NCI-H460 (cell line): Measurements from ENCODE around the gene LACTBL1. TPM values are rescaled to one million over a fixed set of nuclear protein-coding genes. Genes with fewer than 3 reads are reported as not detected.
"Not testable (repeated sequence)": the region's sequence is repeated elsewhere in the genome, so short reads cannot be mapped to it uniquely, and the experiment has no call there.

Experiments
- DNase-seq: peaks from one replicate; pipeline ENCODE4 v3.0.0-alpha.2; 2016; ENCODE audit warnings: low read depth; ENCODE audit errors: extremely low read depth
- total RNA-seq: library from RNA; depleted of rRNA; stranded (reverse); fragments of >200 nt; shearing (Covaris generic); gene quantifications from 2 replicates; pipeline ENCODE4 v1.2.3, GENCODE V29; 2014

The LACTBL1 gene
- total RNA-seq, 1 experiment from 2014 or later, result not detected

DNA sequence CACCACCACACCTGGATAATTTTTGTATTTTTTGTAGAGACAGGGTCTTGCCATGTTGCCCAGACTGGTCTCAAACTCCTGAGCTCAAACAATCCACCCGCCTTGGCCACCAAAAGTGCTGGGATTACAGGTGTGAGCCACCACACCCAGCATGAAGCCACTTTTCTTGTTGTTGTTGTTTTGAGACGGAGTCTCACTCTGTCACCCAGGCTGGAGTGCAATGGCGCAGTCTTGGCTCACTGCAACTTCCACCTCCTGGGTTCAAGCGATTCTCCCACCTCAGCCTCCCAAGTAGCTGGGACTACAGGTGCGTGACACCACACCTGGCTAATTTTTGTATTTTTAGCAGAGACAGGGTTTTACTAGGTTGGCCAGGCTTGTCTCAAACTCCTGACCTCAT, 27.5 kb downstream of the LACTBL1 start:
- DNase-seq, result not testable (repeated sequence)

DNA sequence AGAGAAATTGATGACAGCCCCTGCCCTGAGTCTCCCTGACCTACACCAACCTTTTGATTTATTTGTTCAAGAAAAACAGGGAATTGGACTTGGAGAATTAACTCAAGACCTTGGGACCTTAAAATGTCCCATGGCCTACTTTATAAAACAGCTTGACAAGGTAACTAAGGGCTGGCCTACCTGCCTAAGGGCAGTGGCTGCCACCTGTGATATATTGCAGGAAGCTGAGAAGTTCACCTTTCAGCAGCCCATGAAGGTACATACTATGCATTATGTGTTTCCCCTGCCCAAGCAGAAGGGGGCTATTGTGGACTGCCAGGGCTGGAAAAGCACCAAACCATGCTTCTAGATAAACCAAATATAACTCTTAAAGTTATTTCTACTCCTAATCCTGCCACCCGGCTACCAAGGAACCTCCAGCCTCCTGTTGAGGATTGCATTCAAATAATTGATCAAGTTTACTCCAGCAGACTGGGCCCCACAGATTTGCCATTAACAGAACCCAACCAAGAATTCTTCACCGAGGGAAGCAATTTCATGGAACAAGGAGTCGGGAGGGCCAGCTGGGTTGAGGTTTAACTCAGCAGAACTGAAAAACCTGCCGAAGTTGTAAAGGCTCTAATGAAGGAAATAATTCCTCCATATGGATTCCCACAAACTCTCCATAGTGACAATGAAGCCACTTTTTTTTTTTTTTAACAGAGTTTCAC, 28.2 kb downstream of the LACTBL1 start:
- DNase-seq, result no peak

DNA sequence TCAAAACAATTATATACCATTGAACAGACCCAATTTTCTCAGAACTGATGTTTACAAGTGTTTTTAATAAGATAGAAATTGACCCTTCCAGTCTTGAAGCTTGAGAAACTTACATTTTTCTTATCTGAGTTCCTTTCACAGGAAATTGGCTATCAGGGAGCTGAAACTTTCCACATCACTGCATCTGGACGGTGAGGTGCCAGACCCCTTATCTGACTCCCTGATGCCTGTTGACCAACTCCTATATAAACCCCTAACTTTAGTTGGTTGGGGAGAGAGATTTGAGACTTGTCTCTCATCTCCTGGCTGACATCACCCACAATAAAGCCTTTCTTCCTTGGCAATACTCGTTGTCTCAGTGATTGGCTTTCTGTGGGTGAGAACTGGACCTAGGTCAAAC, 31.4 kb downstream of the LACTBL1 start:
- no peak for DNase-seq

DNA sequence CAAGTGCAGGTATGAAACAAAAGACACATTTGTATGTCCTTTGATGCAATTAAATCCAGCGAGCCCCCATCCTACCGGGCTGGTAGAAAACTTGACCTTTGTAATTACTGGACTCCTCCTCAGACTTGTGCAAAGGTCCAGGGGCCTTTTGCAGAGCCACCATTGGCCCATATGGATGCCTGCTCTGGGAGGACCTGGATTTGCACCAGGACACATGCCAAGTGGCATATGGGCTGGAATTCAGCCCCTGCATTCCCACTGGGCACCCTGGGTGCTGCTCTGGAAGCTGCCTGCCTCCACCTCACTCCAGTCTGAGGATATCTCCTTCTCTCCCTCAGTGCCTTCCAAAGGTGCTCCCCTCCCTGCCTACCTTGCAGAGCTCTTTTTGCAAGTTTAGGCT, 36.0 kb downstream of the LACTBL1 start:
- DNase-seq, result no peak

DNA sequence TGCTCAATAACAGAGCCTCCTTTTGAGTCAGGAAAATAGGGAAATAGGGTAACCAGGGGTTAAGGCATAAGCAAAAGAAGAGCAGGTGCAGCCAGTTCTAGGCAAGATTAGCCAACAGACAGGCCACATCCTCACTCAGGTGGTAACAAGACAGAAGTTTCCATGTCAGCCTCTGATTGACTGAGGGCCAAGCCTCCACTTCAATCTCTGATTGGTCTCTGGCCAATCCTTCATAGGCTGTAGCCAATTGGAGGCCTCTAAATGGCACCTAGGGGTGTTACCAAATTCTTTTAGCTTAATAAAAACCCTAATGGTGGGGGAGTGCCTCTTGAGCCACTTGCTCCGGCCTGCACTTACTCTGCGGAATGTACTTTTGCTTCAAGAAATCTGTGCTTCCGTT, 37.2 kb downstream of the LACTBL1 start:
- no peak for DNase-seq

DNA sequence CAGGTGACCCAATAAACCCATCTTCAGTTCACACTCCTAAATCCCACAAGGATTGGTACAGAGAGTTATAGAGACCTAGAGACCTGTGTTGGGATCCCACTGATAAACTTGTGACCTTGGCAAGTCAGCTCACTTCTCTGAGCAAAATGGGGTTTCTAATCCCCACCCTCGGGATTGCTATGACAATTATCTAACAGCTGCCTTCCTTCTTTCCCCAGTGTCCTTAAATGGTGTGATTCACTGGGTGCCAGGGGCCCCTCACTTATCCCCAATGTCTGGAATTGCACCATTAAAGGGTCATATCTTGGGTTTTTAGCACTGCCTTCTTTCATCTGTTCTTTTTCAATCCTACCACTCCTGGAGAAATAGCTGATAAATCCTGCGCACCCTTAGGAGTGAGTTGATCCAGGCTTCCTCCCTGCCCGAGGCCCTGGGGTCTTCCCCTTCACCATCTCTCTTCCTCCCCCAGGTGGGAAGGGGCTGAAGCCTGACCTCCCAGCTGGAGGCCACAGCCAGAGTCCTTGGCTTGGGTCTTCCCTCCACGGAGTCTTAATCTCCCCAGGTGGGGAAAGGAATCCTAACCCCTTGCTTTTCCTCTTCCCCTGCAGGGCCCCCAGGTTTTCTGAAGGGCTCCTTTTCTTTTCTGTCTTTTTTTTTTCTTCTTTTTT, 39.7 kb downstream of the LACTBL1 start:
- no peak for DNase-seq

DNA sequence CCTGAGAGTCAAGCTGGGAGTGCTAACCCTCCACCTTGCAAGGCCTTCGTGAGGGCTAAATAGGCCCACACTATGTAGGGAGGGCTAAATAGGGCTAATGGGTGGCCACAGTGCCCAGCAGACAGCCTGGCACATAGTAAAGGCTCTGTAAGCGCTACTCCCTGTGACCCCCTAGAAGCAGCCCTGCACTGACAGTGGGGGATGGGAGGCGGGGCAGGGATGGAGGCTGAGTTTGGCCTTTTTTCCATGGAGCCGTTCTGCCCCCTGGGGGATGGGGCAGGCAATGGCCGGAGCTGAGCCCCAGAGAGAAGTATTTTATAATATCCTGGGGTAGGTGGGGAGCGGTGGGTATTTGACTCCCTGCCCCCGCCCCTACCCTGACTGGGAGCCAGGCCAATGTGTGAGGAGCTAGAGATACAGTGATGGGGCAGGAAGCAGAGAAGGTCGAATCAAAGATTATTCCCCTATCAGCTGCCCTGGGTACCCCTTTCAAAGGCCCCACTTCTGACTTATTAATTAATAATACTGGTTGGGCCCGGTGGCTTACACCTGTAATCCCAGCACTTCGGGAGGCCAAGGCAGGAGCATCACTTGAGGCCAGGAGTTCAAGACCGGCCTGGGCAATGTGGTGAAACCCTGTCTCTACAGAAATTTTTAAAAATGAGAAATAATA, 42.3 kb downstream of the LACTBL1 start:
- peak; percentile 38 for DNase-seq

DNA sequence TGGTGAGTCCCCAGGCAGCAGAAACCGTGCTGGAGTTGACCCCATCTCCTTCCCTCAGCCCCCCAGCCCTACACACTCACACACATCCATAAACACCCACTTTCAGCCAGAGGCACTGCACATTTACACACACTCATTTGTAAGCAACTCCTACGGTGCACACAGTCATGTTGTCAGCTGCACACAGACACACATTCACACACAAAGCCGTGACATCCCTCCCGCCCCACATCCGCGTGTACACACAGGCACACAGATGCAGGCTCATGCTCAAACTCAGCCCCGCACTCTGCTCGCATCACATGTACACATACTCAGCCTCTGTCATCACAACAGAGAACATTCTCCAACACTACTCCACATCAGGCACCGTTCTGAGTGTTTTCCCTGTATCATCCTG, 47.6 kb downstream of the LACTBL1 start:
- DNase-seq, result no peak

DNA sequence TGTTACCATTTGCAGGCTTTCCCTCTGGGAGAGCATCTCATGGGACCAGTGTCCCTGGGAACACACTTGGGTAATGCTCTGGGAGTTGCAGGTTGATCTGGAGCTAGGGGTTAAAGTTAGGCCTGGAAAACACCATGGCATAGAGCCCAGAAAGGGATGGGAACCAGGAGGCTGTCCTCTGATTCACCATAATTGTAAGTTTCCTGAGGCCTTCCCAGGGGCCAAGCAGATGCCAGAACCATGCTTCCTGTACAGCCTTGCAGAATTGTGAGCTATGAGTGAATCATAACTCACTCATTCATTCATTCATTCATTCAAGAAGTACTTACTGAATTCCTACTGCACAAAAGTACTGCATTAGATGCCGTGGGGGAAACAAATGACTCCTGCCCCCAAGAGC, 50.0 kb downstream of the LACTBL1 start:
- DNase-seq, result no peak

DNA sequence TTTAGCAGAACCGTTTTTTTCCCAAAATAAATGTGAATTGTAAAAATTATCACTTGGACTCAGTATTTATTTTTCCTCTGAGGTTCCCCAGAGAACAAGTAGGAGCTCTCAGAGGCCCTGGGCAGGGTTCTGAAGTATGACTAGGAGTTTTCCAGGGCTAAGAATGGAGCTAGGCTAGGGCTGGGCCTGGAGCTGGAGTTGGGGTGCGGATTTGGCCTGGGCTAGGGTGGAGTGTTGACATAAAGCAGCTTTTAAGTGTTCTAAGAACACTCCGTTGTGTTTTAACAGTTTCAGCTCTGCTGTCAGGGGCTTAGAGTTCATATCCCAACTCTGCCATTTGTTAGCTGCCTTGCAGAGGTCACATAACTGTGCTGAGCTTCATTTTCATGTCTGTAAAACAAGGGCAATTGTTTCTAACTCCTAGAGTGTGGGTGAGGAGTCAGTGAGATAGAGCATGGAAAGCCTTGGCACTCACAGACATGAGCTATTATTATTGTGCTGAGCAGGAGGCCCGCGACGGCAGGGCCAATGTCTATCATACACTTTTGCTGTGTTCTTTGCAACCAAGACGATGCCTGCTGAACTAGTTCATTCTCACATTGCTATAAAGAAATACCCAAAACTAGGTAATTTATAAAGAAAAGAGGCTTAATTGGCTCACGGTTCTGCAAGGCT, 51.1 kb downstream of the LACTBL1 start:
- no peak for DNase-seq

DNA sequence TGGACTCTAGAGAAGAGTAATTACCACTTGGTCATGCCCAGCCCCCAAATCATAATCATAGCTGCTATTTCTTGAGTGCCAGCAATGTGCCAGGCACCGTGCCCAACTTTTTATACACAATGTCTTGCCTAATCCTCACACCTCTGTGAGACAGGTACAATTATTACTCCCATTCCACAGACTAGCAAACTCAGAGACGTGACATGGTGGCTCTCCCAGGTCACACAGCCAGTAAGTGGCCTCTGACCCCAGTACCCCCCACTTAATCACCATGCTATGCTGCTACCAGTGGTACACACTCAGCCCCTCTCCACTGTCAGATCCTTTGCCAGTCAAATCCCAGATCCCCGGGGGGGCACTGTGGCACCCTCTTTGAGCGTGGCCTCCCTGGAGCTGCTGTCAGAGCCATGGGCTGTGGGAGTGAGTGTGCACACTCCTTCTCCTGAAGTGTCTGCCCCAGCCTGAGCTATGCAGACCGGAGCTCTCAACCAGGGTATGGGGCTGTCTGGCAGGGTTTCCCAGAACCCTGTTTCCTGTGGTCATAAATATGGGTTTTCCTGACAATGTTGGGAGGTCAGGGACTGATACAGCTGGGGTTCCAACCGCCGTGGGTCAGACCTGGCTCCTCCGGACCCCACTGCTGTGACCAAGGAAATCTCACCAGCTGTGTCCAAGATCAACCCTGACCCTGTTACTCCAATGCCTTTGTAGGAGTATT, 51.8 kb downstream of the LACTBL1 start:
- DNase-seq, result no peak

DNA sequence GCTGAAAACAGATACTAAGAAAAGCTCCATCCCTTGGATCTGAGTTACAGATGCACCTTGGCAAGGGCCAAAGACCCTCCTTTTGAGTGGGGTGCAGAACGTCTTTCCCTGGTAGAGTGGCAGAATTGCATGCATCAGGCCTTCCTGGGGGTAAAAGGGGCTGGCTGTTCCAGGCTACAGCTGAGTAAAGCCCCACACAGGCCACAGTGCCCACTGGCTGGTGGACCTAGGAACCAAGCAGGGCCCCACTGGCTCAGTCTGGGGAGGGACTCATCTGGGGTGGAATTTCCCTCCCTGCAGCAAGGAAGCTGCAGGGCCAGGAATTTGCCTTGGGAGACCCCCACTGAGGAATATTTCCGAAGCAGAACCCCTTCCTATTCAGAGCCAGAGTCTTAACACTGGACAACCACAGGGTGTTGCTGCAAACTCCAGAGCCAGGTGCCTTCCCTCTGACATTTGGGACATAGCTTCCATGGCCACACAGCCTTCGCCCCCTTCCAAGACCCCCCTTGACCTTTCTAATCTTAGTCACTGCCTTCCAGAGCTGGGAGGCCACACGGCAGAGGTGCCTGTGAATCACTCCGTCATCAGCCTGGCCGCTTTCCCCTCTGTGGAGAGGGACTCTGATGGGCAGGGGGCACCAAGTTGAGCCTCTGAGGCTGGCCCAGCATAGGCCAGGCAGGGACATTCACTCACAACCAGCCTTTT, 52.5 kb downstream of the LACTBL1 start:
- DNase-seq, result no peak

DNA sequence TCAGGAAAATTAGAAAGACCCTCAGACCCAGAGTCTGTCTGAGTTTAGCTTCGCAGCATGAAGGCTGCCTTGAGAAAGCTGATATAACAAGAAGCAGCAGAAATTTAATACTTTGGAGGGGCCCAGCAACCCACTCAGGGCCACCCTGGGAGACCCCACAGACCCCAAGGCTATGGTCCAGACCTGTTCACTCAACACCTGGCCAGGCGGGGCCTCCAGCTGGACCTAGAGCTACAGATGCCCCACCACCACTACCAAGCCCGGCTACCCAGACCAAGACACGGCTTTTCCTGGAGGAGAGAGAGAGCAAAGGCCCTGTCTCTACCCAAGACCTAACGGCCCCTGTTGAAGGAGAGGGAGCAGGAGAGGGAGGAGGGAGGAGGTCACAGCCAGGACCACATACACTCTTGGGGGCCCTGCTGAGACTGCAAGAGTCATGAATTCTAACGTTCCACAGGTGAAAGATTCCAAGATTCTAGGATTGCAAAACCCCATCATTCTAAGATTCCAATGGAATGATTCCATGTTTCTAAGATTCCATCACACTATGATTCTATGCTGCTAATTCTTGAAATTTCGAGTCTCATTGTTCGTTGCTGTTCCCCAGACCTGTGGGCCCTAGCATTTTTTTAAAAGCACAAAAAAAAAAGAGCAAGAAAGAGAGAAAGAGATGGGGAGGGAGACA, 53.2 kb downstream of the LACTBL1 start:
- no peak for DNase-seq

DNA sequence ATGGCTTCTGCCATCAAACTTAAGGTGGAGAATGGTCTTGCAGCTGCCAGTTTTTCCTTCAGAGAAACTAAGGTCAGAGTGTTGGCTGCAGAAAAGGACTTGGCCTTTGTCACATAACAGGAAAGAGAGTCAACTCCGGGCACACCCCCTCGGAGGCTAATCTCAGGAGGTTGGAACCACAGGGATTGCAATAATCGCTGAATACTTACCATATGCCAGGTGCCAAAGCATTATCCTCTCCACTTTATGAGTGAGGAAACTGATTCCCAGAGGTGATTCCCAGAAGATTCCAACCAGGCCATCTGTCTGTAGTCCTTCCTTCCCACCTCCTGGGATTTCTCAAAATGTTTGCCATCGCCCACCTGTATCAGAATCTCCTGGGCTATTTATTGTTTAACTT, 54.0 kb downstream of the LACTBL1 start:
- DNase-seq, result no peak

DNA sequence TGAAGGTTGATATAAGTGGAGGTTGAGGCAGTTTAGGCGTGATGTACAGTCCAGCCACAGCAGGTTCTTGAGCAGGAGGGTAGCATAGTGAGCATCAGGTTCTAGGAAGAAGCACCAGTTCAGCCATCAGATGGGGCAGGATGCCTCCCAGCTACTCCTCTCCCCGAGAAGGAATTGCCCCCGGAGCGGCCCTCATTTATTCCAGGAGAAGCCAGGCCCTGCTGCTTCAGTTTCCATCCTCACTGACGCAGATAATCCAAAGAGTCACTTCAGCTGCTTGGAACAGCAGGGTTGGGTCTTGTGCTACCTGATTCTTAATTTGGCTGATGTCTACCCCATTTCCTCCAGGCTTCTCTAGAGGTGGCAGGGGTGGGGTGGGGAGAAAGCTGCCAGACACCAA, 54.7 kb downstream of the LACTBL1 start:
- DNase-seq, result no peak

DNA sequence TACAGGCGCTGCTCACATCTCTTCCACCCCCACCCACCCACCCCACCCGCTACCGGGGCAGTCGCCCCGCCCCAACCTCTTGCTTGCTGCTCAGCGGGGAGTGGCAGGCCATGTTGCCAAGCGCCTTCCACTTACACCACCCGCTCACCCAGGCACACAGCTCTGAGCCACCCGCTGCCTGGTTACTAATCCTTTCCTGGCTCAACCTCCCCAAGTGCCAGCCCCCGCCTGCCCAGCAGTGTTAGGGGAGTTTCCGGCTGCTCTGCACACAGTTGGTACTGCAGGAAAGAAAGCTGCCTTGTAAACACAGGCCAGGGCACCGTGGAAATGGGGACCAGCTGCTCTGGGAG, 56.2 kb downstream of the LACTBL1 start:
- no peak for DNase-seq

DNA sequence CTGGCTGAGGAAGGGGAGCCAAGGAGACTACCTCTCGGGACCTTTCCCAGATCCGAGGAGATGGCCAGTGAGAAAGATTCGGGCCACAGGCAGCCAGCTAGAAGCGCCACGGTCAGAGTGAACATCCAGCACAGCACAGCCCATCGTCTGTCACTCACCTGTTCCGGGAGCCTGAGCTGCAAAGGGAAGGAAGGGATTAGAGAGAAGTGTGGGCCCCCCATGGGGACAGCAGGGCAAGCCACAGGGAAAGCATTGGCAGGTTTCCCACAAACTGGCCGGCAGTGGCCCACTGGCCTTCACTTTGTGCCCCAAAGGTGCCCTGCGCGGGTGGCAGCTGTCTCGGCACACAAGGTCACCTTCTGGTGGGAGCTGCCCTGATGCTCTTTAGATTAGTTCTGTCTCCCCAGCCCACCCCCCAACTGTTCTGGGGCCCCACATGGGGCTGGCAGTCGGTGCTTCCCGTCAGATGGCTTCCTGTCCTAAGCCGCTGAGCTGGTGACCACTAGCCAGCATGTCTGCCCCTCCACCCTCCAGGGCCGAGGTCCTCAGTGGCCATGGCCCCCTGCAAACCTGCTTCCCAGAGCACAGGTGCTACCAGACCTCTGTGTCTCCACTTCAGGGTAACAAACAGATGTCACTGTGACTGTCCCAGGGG, 56.7 kb downstream of the LACTBL1 start:
- no peak for DNase-seq

DNA sequence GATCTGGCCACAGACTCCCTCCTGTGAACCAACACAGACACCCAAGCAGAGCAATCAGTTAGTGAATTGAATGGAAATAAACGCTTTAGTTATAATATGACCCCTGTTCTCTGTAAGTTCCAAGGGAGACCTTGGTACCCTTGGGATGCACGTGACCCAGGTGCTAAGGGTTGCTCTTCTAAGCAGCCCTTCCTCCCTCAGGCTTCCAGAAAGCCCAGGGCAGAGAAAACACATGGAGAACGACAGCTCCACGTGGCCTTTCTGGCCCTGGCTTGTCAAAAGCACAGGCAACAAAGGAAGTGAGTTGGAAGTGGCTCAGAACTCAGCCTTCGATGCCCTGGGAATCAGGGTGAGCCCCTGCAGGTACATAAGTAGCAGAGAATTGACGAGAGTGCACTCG, 57.4 kb downstream of the LACTBL1 start:
- no peak for DNase-seq

DNA sequence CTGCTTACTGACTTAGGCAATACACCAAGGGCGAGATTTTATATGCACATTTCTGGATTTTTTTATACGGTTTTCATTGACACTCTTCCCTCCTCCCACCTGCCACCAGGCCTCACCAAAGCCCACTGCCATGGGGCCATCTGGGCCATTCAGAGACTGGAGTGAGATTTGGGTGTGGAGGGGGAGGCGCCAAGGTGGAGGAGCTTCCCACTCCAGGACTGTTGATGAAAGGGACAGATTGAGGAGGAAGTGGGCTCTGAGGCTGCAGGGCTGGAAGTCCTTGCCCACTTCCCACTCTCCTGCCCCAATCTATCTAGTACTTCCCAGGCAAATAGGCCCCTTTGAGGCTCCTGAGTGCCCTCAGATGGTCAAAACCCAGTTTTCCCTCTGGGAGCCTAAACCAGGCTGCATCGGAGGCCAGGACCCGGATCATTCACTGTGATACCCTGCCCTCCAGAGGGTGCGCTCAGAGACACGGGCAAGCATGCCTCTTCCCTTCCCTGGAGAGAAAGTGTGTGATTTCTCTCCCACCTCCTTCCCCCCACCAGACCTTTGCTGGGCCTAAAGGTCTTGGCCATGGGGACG, 57.9 kb downstream of the LACTBL1 start:
- DNase-seq, result no peak
